ENCODE data around the gene METTL17.
"Not testable (repeated sequence)": the region's sequence is repeated elsewhere in the genome, so short reads cannot be mapped to it uniquely, and the experiment has no call there.

METTL17 gene

GRCh38 chr14:20996521-20996920 is 6.7 kb downstream of the METTL17 start:
- DNase-seq = no peak

- no peak for DNase-seq
Measured at GRCh38 chr14:20997115-20997514, 7.3 kb downstream of the METTL17 start.

- DNase-seq = no peak
Measured at GRCh38 chr14:20997564-20997963, 7.8 kb downstream of the METTL17 start.

- no peak for DNase-seq
Measured at GRCh38 chr14:20998139-20998538, 8.4 kb downstream of the METTL17 start.

GRCh38 chr14:20998674-20999366 is 9.0 kb downstream of the METTL17 start, which contains the start of gene SLC39A2:
TSS of gene SLC39A2 (plus strand) at chr14:20999293. CDS start at chr14:20999447, 154 bp downstream.
- DNase-seq = peak; percentile 63

- no peak for DNase-seq
Measured at GRCh38 chr14:20999591-20999990, 9.8 kb downstream of the METTL17 start.

GRCh38 chr14:21001218-21001617 is 11.4 kb downstream of the METTL17 start:
- DNase-seq = no peak

- no peak for DNase-seq
Measured at GRCh38 chr14:21003788-21004346, 14.1 kb downstream of the METTL17 start.

GRCh38 chr14:21009721-21010120 is 19.9 kb downstream of the METTL17 start:
- not testable (repeated sequence) for DNase-seq

- DNase-seq = no peak
Measured at GRCh38 chr14:21011136-21011535, 21.4 kb downstream of the METTL17 start.

- peak; percentile 77 for DNase-seq
Measured at GRCh38 chr14:21014761-21015190, 25.0 kb downstream of the METTL17 start.

- DNase-seq = no peak
Measured at GRCh38 chr14:21015312-21015711, 25.5 kb downstream of the METTL17 start.

GRCh38 chr14:21016413-21017190 is 26.8 kb downstream of the METTL17 start:
- DNase-seq = no peak

GRCh38 chr14:21017528-21018245 is 27.9 kb downstream of the METTL17 start:
- DNase-seq = no peak

GRCh38 chr14:21018286-21018685 is 28.5 kb downstream of the METTL17 start:
- no peak for DNase-seq

- DNase-seq = no peak
Measured at GRCh38 chr14:21018781-21019180, 29.0 kb downstream of the METTL17 start.

- DNase-seq = peak; percentile 54
Measured at GRCh38 chr14:21019366-21019765, 29.6 kb downstream of the METTL17 start.

GRCh38 chr14:21020977-21021545 is 31.3 kb downstream of the METTL17 start:
- DNase-seq = no peak

GRCh38 chr14:21022686-21023085 is 32.9 kb downstream of the METTL17 start:
- no peak for DNase-seq

GRCh38 chr14:21023174-21023573 is 33.4 kb downstream of the METTL17 start:
- DNase-seq = no peak

- no peak for DNase-seq
Measured at GRCh38 chr14:21023817-21024584, 34.2 kb downstream of the METTL17 start.
